ENCODE data around the gene WDR12.
"Not testable (repeated sequence)": the region's sequence is repeated elsewhere in the genome, so short reads cannot be mapped to it uniquely, and the experiment has no call there.

The WDR12 gene

DNA sequence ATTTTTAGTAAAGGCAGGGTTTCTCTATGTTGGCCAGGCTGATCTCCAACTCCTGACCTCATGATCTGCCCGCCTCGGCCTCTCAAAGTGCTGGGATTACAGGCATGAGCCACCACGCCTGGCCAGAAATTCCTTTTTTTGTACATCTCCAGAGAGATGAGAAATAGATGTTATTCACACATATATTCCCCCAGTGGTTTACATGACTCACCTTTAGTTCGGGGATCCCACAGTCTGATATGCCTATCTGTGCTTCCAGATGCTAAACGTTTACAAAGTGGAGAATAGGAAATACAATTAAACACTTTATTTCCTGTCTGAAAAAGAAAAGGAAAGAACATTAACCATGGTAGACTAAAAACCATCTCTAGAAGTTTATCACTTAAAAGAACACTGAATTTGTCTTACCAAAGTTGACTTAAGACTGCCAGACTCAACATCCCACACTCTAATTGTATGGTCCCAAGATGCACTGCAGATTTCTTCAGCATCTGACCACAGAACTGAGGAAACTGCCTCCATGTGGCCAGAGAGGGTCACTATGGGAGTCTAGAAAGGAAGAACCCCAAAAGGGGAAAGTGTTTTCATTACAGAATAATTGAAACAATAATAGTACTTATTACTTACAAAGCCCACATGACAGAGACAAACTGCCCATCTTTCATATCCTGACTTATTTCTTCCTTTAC lies 27.3 kb downstream of the WDR12 start:
- DNase-seq = peak; percentile 7

DNA sequence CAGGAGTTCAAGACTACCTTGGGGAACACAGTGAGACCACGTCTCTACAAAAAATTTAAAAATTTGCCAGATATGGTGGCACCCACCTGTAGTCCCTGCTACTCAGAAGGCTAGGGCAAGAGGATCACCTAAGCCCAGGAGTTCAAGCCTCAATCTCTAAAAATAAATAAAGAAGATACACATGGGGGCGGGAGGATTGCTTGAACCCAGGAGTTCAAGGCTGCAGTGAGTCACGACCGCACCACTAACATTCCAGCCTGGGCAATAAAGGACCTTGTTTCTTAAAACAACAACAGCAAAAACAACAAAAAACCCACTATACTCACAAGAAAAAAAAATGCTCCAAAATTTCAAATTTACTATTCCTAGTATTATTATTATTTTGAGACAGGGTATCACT lies 29.9 kb downstream of the WDR12 start:
- DNase-seq = no peak

DNA sequence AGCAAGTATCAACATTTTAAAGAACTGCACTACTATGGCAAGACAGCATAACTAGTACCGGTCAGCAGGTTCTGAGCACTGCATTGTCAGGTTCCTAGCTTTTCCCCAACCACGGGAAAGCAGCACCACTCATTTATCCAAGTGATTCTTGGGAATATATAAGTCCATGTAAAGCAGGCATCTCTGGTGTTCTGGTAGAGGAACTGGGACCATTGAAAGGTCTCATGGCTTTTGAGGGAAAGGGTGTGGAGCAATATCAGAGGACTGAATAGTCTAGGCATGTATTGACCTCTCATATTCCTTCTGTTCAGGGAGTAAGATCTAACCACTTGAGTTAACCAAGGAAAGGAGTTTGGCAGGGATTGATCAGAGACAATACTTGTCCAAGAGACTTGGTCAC lies 33.8 kb downstream of the WDR12 start:
- no peak for DNase-seq

DNA sequence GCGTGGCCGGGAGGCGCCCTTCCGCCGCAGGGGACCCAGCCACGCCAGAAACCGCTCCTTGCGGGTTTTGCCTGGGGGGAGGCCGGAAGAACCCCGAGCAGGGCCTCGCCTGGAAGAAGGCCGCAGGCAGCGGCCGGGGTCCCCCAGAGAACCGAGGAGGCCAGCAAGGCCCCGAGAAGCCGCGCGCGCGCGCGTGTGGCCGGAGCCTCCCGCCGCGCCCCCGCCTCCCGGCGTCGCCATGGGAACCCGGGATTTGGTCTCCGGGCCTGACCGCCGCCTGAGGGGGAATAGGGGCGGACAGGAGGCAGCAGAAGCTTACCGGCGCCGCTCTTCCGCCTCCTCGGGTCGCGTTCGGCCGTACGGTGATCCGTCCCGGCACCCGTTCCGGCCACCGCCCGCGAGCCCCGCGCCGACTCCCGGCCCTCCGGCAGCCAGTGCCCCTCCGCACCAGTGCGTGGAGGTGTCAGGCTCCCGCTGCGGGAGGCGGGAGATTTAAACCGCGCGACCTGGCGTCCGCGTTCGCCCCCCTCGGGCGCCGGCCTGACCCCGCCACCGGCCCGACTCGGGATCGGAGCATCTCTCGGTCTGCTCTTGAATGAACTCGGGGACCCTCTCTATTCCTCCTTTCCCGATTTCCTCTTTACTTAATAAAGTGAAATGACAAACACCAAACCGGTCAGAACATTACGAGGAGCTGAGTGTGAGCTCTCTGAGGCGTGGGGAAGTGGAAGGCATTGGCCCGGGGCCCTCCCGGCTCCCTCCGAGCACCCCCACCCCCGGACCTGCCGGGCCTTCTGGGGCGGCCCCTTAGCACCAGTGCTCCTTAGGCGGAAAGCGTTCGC lies 40.0 kb downstream of the WDR12 start, which contains the start of gene ICA1L:
Gene ICA1L (minus strand): TSS at position 467 of the 842 bp plus-strand sequence. CDS start 42,757 bp downstream, outside the sequence.
- DNase-seq = peak; percentile 49

DNA sequence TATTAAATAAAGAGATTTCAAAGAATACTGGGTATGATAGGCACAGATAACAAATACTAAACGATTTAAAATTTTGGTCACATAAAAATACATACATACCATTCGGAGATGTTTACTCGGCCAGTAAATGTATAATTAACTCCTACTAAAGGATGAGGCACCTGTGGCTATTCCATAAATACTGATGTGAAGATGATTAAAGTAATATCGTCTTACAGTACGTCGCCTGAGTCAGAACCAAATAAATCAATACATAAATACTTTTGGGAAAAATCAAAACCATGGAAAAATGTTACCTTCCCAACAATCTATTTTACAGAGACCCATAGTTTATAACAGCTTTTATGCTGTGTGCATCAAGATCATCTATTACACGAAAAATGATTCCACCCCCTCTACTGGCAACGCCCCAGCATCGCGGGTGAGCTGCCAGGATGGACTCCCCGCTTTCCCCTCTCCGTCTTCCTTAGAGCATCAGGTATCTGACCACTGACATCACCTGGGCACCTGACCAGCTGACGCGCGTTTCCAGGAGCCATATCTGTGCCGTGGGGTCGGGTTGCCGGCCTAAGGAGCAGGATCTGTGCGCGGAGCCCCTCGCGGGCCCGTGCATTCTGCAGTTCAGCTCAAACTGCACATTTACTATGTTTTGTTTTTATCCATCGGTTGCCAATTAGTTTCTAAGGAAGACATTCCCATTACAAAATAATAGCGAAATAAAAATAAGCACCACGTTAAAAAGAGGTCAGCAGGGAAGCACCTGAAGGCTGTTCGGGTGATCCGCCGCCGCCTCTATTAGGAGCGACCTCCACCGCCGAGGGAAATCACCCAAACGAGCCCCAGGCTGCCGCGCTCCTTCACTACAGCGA lies 40.8 kb downstream of the WDR12 start:
- peak; percentile 51 for DNase-seq

- DNase-seq = no peak
Observed at GRCh38 chr2:202861987-202862386, 49.5 kb downstream of the WDR12 start.

DNA sequence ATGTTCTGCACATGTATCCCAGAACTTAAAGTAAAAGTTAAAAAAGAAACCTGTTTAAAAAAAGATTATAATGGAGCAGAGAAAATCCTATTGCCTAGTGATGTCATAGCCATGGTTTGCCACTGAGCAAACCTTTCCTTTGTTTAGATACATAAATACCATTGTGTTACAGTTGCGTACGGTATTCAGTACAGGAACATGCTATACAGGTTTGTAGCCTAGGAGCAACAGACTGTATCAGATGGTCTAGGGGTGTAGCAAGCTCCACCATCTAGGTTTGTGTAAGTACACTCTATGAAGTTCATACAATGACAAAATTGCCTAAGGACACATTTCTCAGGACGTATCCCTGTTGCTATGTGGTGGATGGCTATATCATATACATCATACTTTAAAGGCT lies 52.9 kb downstream of the WDR12 start:
- DNase-seq = no peak

GRCh38 chr2:202849343-202849742 lies 62.1 kb downstream of the WDR12 start:
- DNase-seq = not testable (repeated sequence)

DNA sequence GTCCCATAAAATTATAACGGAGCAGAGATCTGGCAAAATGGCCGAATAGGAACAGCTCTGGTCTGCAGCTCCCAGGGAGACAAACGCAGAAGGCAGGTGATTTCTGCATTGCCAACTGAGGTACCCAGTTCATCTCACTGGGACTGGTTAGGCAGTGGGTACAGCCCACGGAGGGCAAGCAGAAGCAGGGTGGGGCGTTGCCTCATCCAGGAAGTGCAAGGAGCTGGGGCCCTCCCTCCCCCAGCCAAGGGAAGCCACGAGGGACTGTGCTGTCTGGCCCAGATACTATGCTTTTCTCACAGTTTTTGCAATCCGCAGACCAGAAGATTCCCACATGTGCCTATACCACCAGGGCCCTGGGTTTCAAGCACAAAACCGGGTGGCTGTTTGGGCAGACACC lies 62.7 kb downstream of the WDR12 start:
- DNase-seq = peak; percentile 69

- DNase-seq = peak; percentile 52
Observed at GRCh38 chr2:202847693-202848524, 63.6 kb downstream of the WDR12 start.

DNA sequence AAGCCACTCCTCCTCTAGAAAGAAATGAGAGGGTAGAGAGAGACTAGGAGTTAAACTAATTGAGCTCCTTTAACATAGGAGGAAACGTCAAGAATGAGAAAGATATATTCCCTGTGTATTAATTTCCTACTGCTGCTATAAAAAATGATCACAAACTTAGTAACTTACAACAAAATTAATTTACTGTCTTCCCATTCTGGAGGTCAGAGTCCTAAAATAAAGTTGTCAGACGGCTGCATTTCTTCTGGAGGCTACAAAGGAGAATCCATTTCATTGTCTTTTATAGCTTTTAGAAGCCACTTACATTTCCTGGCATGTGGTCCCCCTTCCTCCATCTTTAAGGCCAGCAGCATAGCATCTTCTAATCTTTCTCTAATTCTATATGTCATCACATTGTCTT lies 66.8 kb downstream of the WDR12 start:
- no peak for DNase-seq

- no peak for DNase-seq
Observed at GRCh38 chr2:202842690-202843089, 68.8 kb downstream of the WDR12 start.

DNA sequence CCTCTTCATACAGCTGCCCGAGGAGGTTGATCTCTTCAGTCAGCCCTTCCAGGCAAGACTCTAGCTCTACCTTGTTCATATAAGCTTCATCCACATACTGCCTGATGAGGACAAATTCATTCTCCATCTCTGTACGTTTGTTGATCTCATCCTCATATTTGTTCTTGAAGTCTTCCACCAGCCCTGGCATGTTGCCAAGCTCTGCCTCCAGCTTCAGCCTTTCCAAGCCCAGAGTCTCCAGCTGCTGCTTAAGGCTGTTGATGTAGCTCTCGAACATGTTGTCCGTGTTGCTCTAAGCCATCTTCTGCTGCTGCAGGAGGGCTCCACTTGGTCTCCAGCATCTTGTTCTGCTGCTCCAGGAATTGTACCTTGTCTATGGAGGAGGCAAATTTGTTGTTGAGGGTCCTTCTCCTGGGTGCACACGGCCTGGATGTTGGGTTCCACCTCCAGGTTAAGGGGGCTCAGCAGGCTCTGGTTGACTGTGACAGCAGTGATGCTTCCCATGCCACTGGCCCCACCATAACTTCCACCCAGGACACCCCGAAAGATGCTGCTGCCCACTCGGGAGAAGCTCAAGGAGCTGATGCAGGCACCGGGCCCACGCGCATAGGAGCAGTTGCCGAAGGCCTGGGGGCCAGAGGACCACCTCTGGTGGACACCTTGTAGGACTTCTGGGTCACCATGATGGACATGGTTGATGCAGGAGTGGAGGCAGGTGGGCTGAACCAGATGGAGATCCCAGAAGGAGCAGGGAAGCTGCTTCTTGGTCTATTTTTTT lies 70.2 kb downstream of the WDR12 start:
- DNase-seq = no peak

GRCh38 chr2:202831242-202832220 lies 79.9 kb downstream of the WDR12 start:
- DNase-seq = peak; percentile 49

GRCh38 chr2:202824901-202825300 lies 86.6 kb downstream of the WDR12 start:
- DNase-seq = no peak
